ENCODE measurements around the gene ADARB2.
A peak's percentile ranks its signal among the peaks of the same experiment; 100 is the strongest.

ADARB2 gene

GRCh38 chr10:1736144-1736971 is 967 bp downstream of the ADARB2 start:
- DNase-seq (ENCODE audit: low spot score), result no peak

GRCh38 chr10:1735562-1735961 is 1.8 kb downstream of the ADARB2 start:
- DNase-seq (ENCODE audit: low spot score), result no peak

- no peak for DNase-seq (ENCODE audit: low spot score)
Measured at GRCh38 chr10:1734288-1734687, 3.0 kb downstream of the ADARB2 start.

GRCh38 chr10:1733720-1734119 is 3.6 kb downstream of the ADARB2 start:
- no peak for DNase-seq (ENCODE audit: low spot score)

GRCh38 chr10:1732564-1732996 is 4.7 kb downstream of the ADARB2 start:
- DNase-seq (ENCODE audit: low spot score), result no peak

- no peak for DNase-seq (ENCODE audit: low spot score)
Measured at GRCh38 chr10:1731592-1731991, 5.7 kb downstream of the ADARB2 start.

- no peak for DNase-seq (ENCODE audit: low spot score)
Measured at GRCh38 chr10:1729751-1730150, 7.6 kb downstream of the ADARB2 start.

- no peak for DNase-seq (ENCODE audit: low spot score)
Measured at GRCh38 chr10:1726861-1727260, 10.5 kb downstream of the ADARB2 start.

GRCh38 chr10:1724921-1725488 is 12.3 kb downstream of the ADARB2 start:
- DNase-seq (ENCODE audit: low spot score), result no peak

- DNase-seq (ENCODE audit: low spot score), result no peak
Measured at GRCh38 chr10:1716839-1717238, 20.5 kb downstream of the ADARB2 start.

GRCh38 chr10:1715821-1716220 is 21.5 kb downstream of the ADARB2 start:
- DNase-seq (ENCODE audit: low spot score), result peak; percentile 69

GRCh38 chr10:1712944-1713671 is 24.2 kb downstream of the ADARB2 start:
- no peak for DNase-seq (ENCODE audit: low spot score)

- no peak for DNase-seq (ENCODE audit: low spot score)
Measured at GRCh38 chr10:1712314-1712713, 25.0 kb downstream of the ADARB2 start.

- no peak for DNase-seq (ENCODE audit: low spot score)
Measured at GRCh38 chr10:1709161-1709560, 28.2 kb downstream of the ADARB2 start.

- DNase-seq (ENCODE audit: low spot score), result no peak
Measured at GRCh38 chr10:1708746-1709145, 28.6 kb downstream of the ADARB2 start.

- DNase-seq (ENCODE audit: low spot score), result no peak
Measured at GRCh38 chr10:1706711-1707110, 30.6 kb downstream of the ADARB2 start.

GRCh38 chr10:1706256-1706655 is 31.1 kb downstream of the ADARB2 start:
- no peak for DNase-seq (ENCODE audit: low spot score)

GRCh38 chr10:1698185-1698584 is 39.1 kb downstream of the ADARB2 start:
- DNase-seq (ENCODE audit: low spot score), result no peak

- DNase-seq (ENCODE audit: low spot score), result no peak
Measured at GRCh38 chr10:1696106-1696505, 41.2 kb downstream of the ADARB2 start.

- DNase-seq (ENCODE audit: low spot score), result no peak
Measured at GRCh38 chr10:1690086-1690485, 47.2 kb downstream of the ADARB2 start.

- no peak for DNase-seq (ENCODE audit: low spot score)
Measured at GRCh38 chr10:1688531-1688930, 48.8 kb downstream of the ADARB2 start.

- DNase-seq (ENCODE audit: low spot score), result no peak
Measured at GRCh38 chr10:1687623-1688150, 49.6 kb downstream of the ADARB2 start.

GRCh38 chr10:1687190-1687589 is 50.1 kb downstream of the ADARB2 start:
- DNase-seq (ENCODE audit: low spot score), result no peak

Data from ecto neural progenitor cell (in vitro differentiated cells).